Brain microvascular endothelial cell (primary cell): Measurements from ENCODE around the gene NRM.

Experiments
- DNase-seq: peaks from one replicate; pipeline ENCODE4 v3.0.0-alpha.2; 2020
- H3K27ac ChIP-seq: fragments of 250-450 bp; sonication (Bioruptor Pico); 2 replicates; pipeline ENCODE4 v1.5.1; 2020; ENCODE audit warnings: mild to moderate bottlenecking, moderate library complexity
- H3K27me3 ChIP-seq: fragments of 250-450 bp; sonication (Bioruptor Pico); replicated peaks from 2 replicates; pipeline ENCODE4 v1.5.1; 2020; ENCODE audit warnings: mild to moderate bottlenecking
- H3K36me3 ChIP-seq: fragments of 250-450 bp; sonication (Bioruptor Pico); replicated peaks from 2 replicates; pipeline ENCODE4 v1.5.1; 2020; ENCODE audit warnings: mild to moderate bottlenecking
- H3K4me3 ChIP-seq: 2 replicates; pipeline ENCODE4 v1.5.1; 2011; ENCODE audit warnings: low read depth, mild to moderate bottlenecking, control low read depth, low read length, moderate library complexity
- CTCF ChIP-seq: IDR thresholded peaks from 2 replicates; pipeline ENCODE4 v1.5.1; 2011; ENCODE audit warnings: low read depth, mild to moderate bottlenecking, moderate library complexity, low read length, control low read depth, inconsistent platforms; ENCODE audit errors: missing control alignments
- in situ Hi-C: cut with HindIII; loops from 2 replicates; pipeline ENCODE4 v1.10.0; 2017; ENCODE audit warnings: low sequenced_read_pairs, low pct_ligation_motif_present

Gene NRM

DNA sequence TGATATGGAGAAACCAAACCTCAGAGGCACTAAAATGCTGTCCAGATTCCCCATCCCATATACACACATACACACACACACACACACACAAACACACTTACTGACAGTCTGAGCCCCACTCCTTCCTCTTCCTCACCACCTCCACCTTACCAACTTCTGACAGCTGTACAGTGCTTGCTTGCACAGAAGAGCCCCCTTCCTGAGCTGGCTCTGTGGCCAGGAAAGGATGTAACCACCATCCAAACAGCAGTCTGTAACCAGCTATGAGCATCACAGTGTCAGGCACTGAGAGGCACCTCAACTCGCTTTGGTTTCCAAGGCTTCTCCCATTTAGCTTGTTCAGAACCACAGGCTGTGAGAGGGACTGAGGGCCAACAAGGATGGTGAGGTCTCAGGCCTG is 49.7 kb downstream of the NRM start:
- TF ChIP-seq CTCF, result no peak
- H3K27ac ChIP-seq, result no peak overlapping the region
- peaks cover 20% of the 10 kb centered on the region for H3K36me3 ChIP-seq
- H3K4me3 ChIP-seq, result no peak overlapping the region
- DNase-seq, result no peak
- in situ Hi-C loops, result no loop called here
- H3K27me3 ChIP-seq, result no peaks in the 10 kb centered on the region

- Histone ChIP-seq H3K4me3 (no peak overlapping the region), H3K27ac (no peak overlapping the region), H3K27me3 (no peaks in the 10 kb centered on the region), H3K36me3 (peaks cover 20% of the 10 kb centered on the region)
- no peak for DNase-seq
- no peak for TF ChIP-seq CTCF
- in situ Hi-C loops, result no loop called here
These were observed 50.3 kb downstream of the NRM start for GRCh38 chr6:30640481-30640880.
